Measurements from ENCODE around the gene ARID4B.
"Not testable (repeated sequence)": the region's sequence is repeated elsewhere in the genome, so short reads cannot be mapped to it uniquely, and the experiment has no call there.

The ARID4B gene

DNA sequence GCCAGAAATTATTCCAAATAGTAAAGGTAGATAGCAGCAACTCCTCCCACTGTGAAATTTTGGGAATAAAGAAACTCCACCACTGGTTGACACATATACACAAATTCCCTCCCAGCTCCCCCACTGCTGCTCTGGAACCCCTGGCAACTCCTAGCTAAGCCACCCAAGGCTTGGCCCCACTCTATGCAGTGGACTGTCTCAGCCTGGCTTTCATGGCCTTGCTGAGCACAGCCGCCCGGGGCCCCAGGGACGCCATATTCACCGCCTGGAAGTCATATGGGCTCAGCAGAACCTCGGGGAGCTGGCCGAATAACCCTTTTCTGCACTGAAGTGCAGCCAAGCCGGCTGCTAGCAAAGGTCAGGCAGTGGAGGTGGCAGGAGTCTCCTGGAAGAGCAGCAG, 151.5 kb downstream of the ARID4B start:
- DNase-seq (ENCODE audit: low read depth), result no peak
- no peak overlapping the region for H3K4me3 ChIP-seq (ENCODE audit: control insufficient read depth, low read depth, low read length)
- TF ChIP-seq, protein P1, sequence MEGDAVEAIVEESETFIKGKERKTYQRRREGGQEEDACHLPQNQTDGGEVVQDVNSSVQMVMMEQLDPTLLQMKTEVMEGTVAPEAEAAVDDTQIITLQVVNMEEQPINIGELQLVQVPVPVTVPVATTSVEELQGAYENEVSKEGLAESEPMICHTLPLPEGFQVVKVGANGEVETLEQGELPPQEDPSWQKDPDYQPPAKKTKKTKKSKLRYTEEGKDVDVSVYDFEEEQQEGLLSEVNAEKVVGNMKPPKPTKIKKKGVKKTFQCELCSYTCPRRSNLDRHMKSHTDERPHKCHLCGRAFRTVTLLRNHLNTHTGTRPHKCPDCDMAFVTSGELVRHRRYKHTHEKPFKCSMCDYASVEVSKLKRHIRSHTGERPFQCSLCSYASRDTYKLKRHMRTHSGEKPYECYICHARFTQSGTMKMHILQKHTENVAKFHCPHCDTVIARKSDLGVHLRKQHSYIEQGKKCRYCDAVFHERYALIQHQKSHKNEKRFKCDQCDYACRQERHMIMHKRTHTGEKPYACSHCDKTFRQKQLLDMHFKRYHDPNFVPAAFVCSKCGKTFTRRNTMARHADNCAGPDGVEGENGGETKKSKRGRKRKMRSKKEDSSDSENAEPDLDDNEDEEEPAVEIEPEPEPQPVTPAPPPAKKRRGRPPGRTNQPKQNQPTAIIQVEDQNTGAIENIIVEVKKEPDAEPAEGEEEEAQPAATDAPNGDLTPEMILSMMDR (IDR thresholded peaks at IDR 0.05; ENCODE audit: control insufficient read depth, insufficient read depth, low read depth, low read length, missing control alignments), result no peak

DNA sequence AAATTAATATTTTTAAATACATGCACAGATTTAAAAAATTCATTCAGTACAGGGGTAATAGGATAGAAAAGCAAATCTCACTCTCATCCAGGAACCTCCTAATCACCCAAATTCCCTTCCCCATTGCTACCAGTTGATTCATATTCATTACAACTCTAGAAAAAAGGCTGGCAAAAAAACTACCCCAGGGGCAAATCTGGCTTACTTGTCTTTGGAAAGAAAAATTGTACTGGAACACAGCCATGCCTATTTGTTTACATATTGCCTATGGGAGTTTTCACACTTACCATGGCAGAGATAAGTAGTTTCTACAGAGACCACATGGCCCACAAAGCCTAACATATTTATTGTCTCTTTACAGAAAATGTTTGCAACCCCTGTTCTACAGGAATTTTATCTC, 158.0 kb downstream of the ARID4B start:
- H3K4me3 ChIP-seq (ENCODE audit: control insufficient read depth, low read depth, low read length), result no peak overlapping the region
- TF ChIP-seq, protein P1 (IDR thresholded peaks at IDR 0.05; ENCODE audit: control insufficient read depth, insufficient read depth, low read depth, low read length, missing control alignments), result no peak
- no peak for DNase-seq (ENCODE audit: low read depth)

DNA sequence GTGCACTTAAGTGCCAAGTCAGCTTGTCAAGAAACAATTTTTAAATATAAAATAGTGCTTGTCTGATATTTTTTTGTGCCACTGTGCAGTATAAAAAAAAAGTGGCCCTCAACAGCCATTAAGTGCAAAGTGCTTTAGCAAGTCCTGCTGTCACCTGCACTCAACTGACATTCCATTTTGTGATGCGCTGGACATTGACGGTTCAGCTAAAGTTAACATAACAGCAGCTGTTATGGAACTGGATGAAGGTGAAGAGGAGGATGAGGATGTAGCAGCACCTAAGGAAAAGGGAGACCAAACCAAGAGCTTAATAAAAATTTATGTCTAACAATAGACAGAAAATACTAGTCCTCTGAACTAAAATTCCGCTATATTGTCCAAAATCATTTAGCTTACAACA, 159.6 kb downstream of the ARID4B start:
- DNase-seq (ENCODE audit: low read depth), result no peak
- H3K4me3 ChIP-seq (ENCODE audit: control insufficient read depth, low read depth, low read length), result no peak overlapping the region
- TF ChIP-seq, protein P1 (IDR thresholded peaks at IDR 0.05; ENCODE audit: control insufficient read depth, insufficient read depth, low read depth, low read length, missing control alignments), result no peak

DNA sequence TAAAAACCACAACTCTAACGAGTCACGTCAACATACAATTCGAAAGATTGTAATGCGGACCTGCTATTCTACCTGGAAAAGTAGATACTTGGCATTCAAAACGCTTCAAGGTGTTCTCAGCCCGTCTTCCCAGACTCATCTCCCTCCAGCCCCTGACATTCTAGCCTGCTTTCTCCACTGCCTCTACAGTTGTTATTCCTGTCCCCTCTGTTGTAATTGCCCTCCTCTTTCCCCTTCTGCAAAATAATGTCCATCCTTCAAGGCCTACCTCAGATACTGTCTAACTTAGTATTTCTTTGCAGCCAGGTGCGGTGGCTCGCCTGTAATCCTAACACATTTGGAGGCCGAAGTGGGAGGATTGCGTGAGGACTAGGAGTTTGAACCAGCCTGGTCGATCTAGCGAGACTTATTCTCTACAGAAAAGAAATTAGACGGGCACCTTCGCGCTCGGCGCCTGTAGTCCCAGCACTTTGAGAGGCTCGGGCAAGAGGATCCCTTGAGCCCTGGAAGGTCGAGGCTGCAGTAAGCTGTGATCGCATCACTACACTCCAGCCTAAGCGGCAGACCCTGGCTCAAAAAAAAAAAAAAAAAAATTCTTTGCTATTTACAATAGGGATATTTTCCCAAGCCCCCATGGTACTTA, 166.2 kb downstream of the ARID4B start:
- no peak for DNase-seq (ENCODE audit: low read depth)
- TF ChIP-seq, protein P1 (IDR thresholded peaks at IDR 0.05; ENCODE audit: control insufficient read depth, insufficient read depth, low read depth, low read length, missing control alignments), result no peak
- H3K4me3 ChIP-seq (ENCODE audit: control insufficient read depth, low read depth, low read length), result peak overlapping the region; percentile 84

DNA sequence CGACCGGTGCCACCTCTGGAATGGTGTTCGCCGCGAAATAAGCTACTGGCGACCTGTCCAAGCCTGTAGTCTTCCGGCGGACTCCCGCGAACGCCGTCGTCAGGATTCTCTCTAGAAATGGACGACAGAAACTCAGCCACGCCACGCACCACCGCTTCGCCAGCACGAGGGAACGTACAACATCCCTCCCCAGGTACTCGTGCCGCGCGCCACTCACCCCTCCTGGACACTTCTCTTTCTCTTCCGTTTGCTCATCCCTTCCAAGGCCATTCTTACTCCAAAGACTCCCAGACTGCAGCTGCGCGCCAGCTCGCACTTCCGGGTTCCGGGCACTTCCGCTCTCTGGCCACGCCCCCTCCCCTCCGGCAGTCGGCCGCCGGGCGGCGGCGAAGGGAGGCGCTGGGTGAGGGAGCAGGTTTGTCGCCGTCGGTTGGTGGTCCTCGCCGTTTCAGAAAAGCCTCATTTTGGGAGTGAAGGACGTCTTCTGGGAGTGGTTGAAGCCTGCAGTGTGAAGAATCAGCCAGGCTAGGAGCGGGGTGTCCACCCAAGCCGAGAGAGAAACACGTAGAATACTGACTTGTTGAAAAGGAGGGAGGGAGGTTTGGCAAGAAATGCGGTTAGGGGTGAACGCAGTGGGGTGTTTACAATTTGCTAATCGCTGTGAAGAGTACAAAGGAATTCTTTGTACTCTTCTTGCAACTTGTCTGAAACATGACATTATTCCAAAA, 166.9 kb downstream of the ARID4B start, which contains the start of gene RBM34:
Gene RBM34, minus strand, starts transcription at position 294 of the 728 bp plus-strand sequence. Its CDS starts 24 bp downstream, at position 270.
- TF ChIP-seq, protein P1 (IDR thresholded peaks at IDR 0.05; ENCODE audit: control insufficient read depth, insufficient read depth, low read depth, low read length, missing control alignments), result no peak
- peak within 1 kb of the TSS; percentile 84 for H3K4me3 ChIP-seq (ENCODE audit: control insufficient read depth, low read depth, low read length)
- DNase-seq (ENCODE audit: low read depth), result peak; percentile 55

DNA sequence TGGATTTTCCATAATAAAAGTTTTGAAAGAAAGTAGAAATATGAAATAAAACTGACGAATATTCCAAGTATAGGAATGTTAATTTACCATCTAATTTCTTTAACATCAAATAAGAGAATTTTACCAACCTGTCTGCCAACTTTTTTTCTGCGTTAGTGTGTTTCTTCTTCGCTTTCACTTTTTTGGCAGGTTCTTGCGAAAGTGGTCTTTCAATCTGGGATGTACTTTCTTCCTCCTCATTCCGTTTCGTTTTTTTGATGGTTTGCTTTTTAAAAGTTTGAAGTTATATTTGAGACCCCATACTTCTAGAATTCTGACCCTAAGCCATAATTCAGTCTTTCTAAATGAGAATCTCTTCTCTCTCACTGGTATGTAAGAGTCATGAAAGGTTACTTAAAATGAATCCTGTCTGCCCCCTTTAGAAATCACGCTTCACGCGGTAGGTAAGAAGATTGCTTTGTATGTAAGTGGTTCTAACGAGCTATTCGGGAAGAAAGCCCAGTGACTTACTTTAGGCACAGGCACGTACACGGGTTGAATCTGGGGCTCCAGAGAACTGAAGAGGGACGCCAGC, 167.5 kb downstream of the ARID4B start:
- peak overlapping the region; percentile 84 for H3K4me3 ChIP-seq (ENCODE audit: control insufficient read depth, low read depth, low read length)
- TF ChIP-seq, protein P1 (IDR thresholded peaks at IDR 0.05; ENCODE audit: control insufficient read depth, insufficient read depth, low read depth, low read length, missing control alignments), result no peak
- peak; percentile 23 for DNase-seq (ENCODE audit: low read depth)

DNA sequence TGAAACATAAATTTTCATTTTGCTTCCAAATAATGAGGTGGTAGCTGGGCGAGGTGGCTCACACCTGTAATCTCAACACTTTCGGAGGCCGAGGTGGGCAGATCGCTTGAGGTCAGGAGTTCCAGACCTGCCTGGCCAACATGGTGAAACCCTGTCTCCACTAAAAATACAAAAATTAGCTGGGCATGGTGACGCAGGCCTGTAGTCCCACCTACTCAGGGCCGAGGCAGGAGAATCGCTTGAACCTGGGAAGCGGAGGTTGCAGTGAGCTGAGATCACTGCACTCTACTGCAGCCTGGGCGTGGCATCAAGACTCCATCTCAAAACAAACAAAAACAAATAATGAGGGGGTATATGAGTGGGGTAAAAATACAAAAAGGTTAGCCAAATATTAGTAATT, 168.0 kb downstream of the ARID4B start:
- H3K4me3 ChIP-seq (ENCODE audit: control insufficient read depth, low read depth, low read length), result peak overlapping the region; percentile 84
- DNase-seq (ENCODE audit: low read depth), result not testable (repeated sequence)

DNA sequence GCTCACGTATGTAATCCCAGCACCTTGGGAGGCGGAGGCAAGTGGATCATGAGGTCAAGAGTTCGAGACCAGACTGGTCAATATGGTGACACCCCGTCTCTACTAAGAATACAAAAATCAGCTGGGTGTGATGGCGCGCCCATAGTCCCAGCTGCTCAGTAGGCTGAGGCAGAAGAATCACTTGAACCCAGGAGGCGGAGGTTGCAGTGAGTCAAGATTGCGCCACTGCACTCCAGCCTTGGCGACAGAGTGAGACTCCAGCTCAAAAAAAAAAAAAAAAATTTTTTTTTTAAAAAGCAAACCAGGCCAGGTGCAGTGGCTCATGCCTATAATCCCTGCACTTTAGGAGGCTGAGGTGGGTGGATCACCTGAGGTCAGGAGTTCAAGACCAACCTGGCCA, 168.7 kb downstream of the ARID4B start:
- H3K4me3 ChIP-seq (ENCODE audit: control insufficient read depth, low read depth, low read length); DNase-seq (ENCODE audit: low read depth): not testable (repeated sequence)
